K562 treated with DMSO at 1 percent for 4 hours (cell line): ENCODE measurements around the gene KCTD19. TPM values are rescaled to one million over a fixed set of nuclear protein-coding genes. Genes with fewer than 3 reads are reported as not detected.

Source experiments
- total RNA-seq: library from RNA; unstranded; fragments of 300-600 nt; gene quantifications from 2 replicates; pipeline ENCODE4 v1.2.3, GENCODE V29; 2022; ENCODE audit not compliant: insufficient read depth

KCTD19 gene
- 0.15 TPM in 1 of 2 replicates, not detected in the other for total RNA-seq

DNA sequence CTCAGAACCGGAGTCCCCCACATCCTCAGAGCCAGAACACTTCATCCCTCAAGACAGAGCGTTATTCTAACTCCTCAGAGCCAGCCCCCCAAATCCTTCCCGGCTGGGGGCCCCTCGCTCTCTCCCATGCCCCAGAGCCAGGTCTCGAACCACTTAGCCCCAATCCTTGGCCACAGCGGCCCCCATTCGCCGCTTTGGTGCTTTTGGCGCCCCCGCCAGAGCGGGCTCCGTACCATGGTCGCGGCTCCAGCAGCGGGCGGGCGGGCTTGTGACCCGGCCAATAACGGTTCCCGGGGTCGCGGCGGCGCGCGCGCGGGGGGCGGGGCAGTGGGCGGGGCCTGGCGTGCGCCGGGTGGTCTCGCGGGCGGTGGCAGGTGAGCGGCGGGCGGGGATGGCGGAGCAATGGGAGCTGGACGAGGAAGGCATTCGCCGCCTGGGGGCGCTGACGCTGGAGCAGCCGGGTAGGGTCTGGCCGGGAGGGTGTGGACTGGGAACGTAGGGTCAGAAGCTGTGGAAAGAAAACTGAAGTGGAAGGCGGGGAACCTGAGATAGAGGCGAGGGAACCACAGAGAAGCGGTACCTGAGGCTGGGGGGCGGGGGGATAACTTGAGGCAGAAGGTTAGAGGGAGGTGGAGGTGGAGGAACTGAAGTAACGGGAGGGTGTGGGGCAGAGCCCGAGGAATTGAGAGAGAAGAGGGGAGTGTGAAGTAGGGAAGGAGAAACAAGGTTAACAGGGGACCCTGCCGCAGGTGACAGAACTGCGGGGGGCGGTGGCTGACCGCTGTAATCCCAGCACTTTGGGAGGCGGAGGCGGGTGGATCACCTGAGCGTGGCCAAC is at the start of gene KCTD19, which contains the start of gene LRRC36:
KCTD19 (minus strand) TSS at position 270 of the 838 bp plus-strand sequence; CDS start at position 236, 34 bp downstream.
LRRC36 (plus strand) TSS at position 344 of the 838 bp plus-strand sequence; CDS start at position 392, 48 bp downstream.

DNA sequence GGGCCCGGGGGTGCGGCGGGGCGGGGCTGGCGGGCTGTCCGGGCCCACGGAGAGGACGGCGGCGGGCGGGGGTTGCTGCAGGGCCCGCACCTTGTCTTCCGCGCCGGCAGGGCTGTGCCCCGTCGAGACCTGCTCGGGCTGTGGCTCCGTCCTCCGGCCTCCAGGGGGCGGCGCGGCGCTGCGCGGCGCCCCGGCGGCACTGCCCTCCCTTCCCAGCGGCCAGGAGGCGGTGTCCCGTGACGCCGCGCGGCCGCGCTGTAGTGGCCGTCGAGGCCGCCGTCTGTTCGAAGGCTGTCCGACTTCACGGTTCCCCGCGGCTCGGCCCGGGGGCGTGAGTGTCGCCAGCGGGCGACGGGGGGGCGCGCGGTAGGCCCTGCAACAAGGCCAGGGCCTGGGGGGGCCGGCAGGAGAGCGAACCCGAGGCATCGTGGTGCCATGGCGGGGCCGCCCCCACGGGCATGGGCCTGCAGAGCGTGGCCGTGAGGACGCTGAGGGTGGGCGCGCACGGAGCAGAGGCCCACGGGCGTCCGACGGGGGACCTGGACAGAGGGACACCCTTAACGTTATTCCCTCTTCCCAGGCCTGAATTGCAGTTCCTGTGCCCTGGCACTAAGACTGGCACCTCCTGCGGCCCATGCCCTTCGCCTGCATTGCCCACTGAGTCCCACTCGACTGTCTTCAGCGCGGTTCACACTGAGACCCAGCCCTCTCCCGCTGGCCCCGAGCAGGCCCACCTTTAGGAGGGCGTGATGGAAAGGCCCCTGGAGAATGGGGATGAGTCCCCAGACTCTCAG is 47.0 kb downstream of the KCTD19 start, which contains the start of gene PLEKHG4:
PLEKHG4 (plus strand) TSS at position 237 of the 794 bp plus-strand sequence; CDS start at position 750, 513 bp downstream.

DNA sequence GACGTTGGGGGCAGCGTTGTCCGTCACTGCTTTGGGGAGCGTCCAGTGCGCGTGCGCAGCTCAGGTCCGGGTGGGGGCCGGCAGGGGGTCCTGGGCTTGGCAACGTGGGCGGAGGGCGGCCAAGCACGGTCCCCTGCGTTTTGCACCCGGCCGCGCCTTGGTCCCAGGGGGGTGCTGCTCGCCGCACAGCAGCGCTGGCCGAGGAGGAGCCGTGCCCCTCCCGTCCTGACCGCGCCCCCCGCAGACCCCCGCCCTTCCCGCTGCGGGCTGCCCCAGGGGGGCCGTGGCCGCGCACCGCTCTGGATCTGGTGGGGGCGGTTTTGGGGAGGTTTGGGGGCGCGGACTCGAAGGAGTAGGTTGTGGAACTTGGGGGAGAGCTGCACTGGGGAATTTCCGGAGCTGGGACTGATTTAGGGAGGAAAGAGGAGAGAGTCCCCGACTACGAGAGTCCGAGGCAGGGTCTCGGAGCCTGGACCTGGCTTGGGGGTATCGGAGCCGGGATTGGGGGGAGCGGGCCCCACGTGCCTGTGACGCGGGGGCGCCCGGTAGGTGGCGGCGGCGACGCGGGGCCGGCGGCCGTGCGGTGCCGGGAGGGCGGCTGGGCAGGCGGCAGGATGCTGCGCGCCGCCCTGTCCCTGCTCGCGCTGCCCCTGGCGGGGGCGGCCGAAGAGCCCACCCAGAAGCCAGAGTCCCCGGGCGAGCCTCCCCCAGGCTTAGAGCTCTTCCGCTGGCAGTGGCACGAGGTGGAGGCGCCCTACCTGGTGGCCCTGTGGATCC is 78.0 kb downstream of the KCTD19 start, which contains the start of gene SLC9A5:
SLC9A5 (plus strand) TSS at position 579 of the 777 bp plus-strand sequence; CDS start at position 615, 36 bp downstream.

DNA sequence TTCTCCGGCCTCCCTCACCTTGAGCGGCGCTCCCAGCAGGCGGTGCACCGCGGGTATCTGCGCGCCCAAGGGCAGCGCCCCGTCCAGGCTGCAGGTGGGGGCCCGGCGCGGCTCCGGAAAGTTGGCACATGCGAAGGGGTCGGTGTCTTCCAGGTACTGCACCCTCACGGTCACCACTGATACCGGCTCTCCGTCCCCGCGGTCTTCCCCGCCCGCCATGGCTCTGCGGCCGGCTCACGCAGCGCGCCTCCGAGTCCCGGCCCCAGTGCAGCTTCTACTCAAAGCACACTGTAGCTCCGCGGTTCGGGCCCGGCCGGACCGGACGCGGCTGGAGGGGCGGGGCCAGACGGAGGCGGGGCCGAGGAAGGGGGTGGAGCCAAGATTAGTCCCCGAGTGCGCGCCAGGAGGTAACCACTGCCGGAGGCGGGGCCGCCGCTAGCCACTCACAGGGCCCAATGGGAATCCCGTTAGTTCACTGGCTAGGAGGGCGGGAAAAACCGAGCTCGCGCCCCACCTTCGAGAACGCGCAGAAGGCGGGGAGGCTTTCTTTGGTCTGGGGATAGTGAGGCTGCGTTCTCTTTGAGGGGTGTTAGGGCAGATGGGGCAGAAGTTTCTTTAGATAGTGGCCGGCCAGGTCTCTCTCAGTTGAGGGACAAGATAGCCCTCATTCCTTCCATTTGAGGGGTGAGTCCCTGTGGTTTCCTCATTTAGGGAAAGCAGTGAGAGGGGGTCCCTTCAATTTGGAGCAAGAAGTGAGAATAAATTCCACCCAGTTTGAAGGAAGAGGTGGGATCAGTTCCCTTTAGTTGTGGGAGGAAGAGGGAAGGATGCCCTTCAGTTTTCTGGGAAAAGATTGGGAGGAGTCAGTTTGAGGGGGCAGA is 79.1 kb downstream of the KCTD19 start, which contains the start of gene FHOD1:
FHOD1 (minus strand) TSS at position 290 of the 881 bp plus-strand sequence; CDS start at position 219, 71 bp downstream.

Other genes with a start within 250 kb of the KCTD19 start
- 9.2 and 13.9 TPM in 2 replicates for gene PHAF1, start 216.8 kb downstream of the KCTD19 start, total RNA-seq
- gene B3GNT9, start 175.7 kb downstream of the KCTD19 start, total RNA-seq, result 3.7 and 5.6 TPM in 2 replicates
- 28.0 and 33.7 TPM in 2 replicates for gene TRADD, start 166.8 kb downstream of the KCTD19 start, total RNA-seq
- gene FBXL8, start 166.8 kb downstream of the KCTD19 start, total RNA-seq, result 9.0 and 16.6 TPM in 2 replicates
- 14.8 and 26.3 TPM in 2 replicates for gene HSF4, start 162.0 kb downstream of the KCTD19 start, total RNA-seq
- gene NOL3, start 156.2 kb downstream of the KCTD19 start, total RNA-seq, result 15.7 and 20.6 TPM in 2 replicates
- 16.8 and 24.9 TPM in 2 replicates for gene MATCAP1, start 142.8 kb downstream of the KCTD19 start, total RNA-seq
- not detected in 2 replicates for gene EXOC3L1, start 136.6 kb downstream of the KCTD19 start, total RNA-seq
- gene E2F4, start 134.6 kb downstream of the KCTD19 start, total RNA-seq, result 82.7 and 87.6 TPM in 2 replicates
- 1.6 and 4.3 TPM in 2 replicates for gene ELMO3, start 127.6 kb downstream of the KCTD19 start, total RNA-seq
- 57.9 and 64.8 TPM in 2 replicates for gene TMEM208, start 99.6 kb downstream of the KCTD19 start, total RNA-seq
- gene FHOD1, start 79.3 kb downstream of the KCTD19 start, total RNA-seq, result 45.2 and 50.9 TPM in 2 replicates
- gene SLC9A5, start 77.8 kb downstream of the KCTD19 start, total RNA-seq, result 1.8 and 2.0 TPM in 2 replicates
- gene PLEKHG4, start 47.2 kb downstream of the KCTD19 start, total RNA-seq, result 29.4 and 39.8 TPM in 2 replicates
- 0.30 TPM in 1 of 2 replicates, not detected in the other for gene LRRC36, start 74 bp upstream of the KCTD19 start, total RNA-seq
- gene TPPP3, start 66.8 kb upstream of the KCTD19 start, total RNA-seq, result not detected in 2 replicates
- not detected in 2 replicates for gene ZDHHC1, start 89.7 kb upstream of the KCTD19 start, total RNA-seq
- not detected in 2 replicates for gene HSD11B2, start 104.4 kb upstream of the KCTD19 start, total RNA-seq
- 148 and 171 TPM in 2 replicates for gene ATP6V0D1, start 154.4 kb upstream of the KCTD19 start, total RNA-seq
- gene AGRP, start 156.8 kb upstream of the KCTD19 start, total RNA-seq, result not detected in 2 replicates
- 13.2 and 15.5 TPM in 2 replicates for gene RIPOR1, start 202.1 kb upstream of the KCTD19 start, total RNA-seq
- 25.4 and 34.1 TPM in 2 replicates for gene CTCF, start 235.8 kb upstream of the KCTD19 start, total RNA-seq